Subcutaneous adipose tissue (tissue), 4 donors: ENCODE measurements around the gene FAM216B. TPM values are rescaled to one million over a fixed set of nuclear protein-coding genes. Genes with fewer than 3 reads are reported as not detected.

Experiments used
- total RNA-seq, 4 donors: library from RNA; depleted of rRNA; stranded (reverse); fragments of >200 nt; gene quantifications; one replicate each; pipeline ENCODE4 v1.1.0, GENCODE V29; 2016
- TF ChIP-seq, protein P1 (sequence below): fragments of 450-650 bp; IDR thresholded peaks from one replicate; pipeline ENCODE4 v1.5.1; 2016; ENCODE audit warnings: low read depth, mild to moderate bottlenecking, control low read depth, antibody characterized with exemption, moderate library complexity

FAM216B gene
- total RNA-seq, 4 donors from 2014 or later: not detected

DNA sequence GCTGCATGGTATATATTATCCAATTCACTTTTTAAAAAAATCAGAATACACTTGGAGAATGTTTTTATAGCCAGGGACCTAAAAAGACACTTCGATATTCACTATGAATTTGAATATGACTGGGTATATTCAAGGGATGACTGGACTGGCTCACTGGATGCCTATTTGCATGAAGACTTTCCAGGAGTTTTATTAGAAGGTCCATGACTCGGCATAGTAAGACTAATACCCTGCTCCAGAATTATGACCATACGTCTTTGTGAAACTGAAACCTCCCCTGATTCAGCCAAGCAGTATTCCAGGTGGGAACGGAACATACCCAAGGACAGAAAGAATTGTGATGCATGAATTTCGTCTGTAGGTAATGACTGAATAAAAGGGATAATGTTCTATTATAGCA, 3.9 kb upstream of the FAM216B start:
- TF ChIP-seq, protein P1, sequence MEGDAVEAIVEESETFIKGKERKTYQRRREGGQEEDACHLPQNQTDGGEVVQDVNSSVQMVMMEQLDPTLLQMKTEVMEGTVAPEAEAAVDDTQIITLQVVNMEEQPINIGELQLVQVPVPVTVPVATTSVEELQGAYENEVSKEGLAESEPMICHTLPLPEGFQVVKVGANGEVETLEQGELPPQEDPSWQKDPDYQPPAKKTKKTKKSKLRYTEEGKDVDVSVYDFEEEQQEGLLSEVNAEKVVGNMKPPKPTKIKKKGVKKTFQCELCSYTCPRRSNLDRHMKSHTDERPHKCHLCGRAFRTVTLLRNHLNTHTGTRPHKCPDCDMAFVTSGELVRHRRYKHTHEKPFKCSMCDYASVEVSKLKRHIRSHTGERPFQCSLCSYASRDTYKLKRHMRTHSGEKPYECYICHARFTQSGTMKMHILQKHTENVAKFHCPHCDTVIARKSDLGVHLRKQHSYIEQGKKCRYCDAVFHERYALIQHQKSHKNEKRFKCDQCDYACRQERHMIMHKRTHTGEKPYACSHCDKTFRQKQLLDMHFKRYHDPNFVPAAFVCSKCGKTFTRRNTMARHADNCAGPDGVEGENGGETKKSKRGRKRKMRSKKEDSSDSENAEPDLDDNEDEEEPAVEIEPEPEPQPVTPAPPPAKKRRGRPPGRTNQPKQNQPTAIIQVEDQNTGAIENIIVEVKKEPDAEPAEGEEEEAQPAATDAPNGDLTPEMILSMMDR: no peak

DNA sequence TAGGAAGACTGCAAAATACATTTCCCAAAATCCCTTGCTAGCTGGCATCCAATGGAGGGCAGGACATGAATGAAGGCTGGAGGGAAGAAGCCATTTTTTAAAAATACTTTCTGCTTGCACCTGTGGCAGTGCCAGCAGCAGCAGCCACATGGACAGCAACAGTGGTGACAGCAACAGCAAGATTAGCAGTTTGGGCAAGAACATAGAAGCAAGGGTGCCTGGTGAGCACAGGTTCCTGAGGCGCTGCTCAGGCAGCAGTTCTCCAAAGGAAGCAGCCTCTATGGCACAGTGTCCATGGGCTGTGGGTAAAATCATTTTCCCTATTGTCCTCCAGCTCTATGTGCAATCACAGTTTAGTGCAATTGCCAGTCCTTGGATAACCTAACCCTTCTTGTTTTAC, 1.3 kb upstream of the FAM216B start:
- TF ChIP-seq, protein P1: no peak

GRCh38 chr13:42786715-42787114, 5.3 kb downstream of the FAM216B start:
- TF ChIP-seq, protein P1: no peak

DNA sequence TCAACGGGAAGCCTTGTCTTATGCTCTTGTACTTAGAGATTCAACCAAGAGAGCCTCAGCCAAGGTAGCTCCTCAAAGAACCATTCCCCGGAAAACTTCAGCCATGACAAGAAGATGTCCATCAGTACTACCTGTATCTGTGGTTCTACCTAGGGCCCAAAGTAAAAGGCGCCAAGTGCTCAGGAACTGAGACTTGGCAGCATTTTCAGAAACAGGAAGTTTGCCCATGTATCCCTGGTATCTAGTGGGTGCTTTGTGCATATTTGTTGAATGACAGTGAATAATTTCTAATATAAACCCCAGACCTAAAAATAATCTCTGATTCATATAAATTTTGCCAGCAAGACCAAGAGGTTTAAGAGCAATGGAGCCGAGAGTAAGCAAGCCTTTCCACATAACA, 7.2 kb downstream of the FAM216B start:
- TF ChIP-seq, protein P1: no peak

DNA sequence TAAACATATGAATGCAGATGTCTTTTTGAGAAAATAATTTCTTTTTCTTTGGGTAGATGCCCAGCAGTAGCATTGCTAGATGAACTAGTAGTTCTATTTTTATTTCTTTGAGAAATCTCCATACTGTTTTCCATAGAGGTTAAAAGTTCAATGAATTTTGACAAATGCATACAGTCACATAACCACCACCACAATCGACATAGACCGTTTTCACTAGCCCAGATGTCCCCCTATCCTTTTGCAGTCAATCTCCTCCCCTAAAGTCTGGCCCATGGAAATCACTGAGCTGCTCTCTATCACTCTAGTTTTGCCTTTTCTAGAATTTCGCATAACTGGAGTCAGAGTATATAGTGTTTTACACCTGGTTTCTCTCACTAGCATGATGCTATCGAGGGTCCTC, 10.8 kb downstream of the FAM216B start:
- TF ChIP-seq, protein P1: no peak

- TF ChIP-seq, protein P1: no peak
Measured at GRCh38 chr13:42794577-42795275, 13.3 kb downstream of the FAM216B start.

- TF ChIP-seq, protein P1: no peak
Measured at GRCh38 chr13:42795666-42796065, 14.3 kb downstream of the FAM216B start.
